Measurements from ENCODE around the gene KRT31.
"Not testable (repeated sequence)": the region's sequence is repeated elsewhere in the genome, so short reads cannot be mapped to it uniquely, and the experiment has no call there.

Gene KRT31

GRCh38 chr17:41417127-41417526 lies 19.7 kb upstream of the KRT31 start:
- no peak for DNase-seq

- DNase-seq: no peak
Measured at GRCh38 chr17:41416479-41416878, 19.1 kb upstream of the KRT31 start.

- no peak for DNase-seq
Measured at GRCh38 chr17:41415833-41416335, 18.5 kb upstream of the KRT31 start.

- DNase-seq: no peak
Measured at GRCh38 chr17:41415411-41415810, 18.0 kb upstream of the KRT31 start.

- DNase-seq: no peak
Measured at GRCh38 chr17:41413982-41414381, 16.6 kb upstream of the KRT31 start.

- peak; percentile 97 for DNase-seq
Measured at GRCh38 chr17:41413353-41413957, 16.0 kb upstream of the KRT31 start.

- no peak for DNase-seq
Measured at GRCh38 chr17:41411072-41411840, 13.8 kb upstream of the KRT31 start.

GRCh38 chr17:41407226-41407625 lies 9.8 kb upstream of the KRT31 start:
- no peak for DNase-seq

GRCh38 chr17:41406205-41406604 lies 8.8 kb upstream of the KRT31 start:
- DNase-seq: peak; percentile 27

- DNase-seq: peak; percentile 95
Measured at GRCh38 chr17:41404024-41404671, 6.7 kb upstream of the KRT31 start.

- DNase-seq: no peak
Measured at GRCh38 chr17:41403404-41404023, 6.1 kb upstream of the KRT31 start.

- no peak for DNase-seq
Measured at GRCh38 chr17:41402161-41402560, 4.8 kb upstream of the KRT31 start.

- no peak for DNase-seq
Measured at GRCh38 chr17:41396340-41396739, 1.1 kb downstream of the KRT31 start.

- DNase-seq: no peak
Measured at GRCh38 chr17:41395611-41396010, 1.8 kb downstream of the KRT31 start.

GRCh38 chr17:41395044-41395443 lies 2.4 kb downstream of the KRT31 start:
- DNase-seq: not testable (repeated sequence)

GRCh38 chr17:41394254-41394996 lies 3.0 kb downstream of the KRT31 start:
- DNase-seq: no peak

- DNase-seq: no peak
Measured at GRCh38 chr17:41393826-41394225, 3.6 kb downstream of the KRT31 start.

- no peak for DNase-seq
Measured at GRCh38 chr17:41393294-41393693, 4.1 kb downstream of the KRT31 start.

GRCh38 chr17:41392278-41392677 lies 5.1 kb downstream of the KRT31 start:
- no peak for DNase-seq

- no peak for DNase-seq
Measured at GRCh38 chr17:41391535-41391934, 5.9 kb downstream of the KRT31 start.

- DNase-seq: no peak
Measured at GRCh38 chr17:41390411-41390938, 6.9 kb downstream of the KRT31 start.

- DNase-seq: no peak
Measured at GRCh38 chr17:41387670-41388069, 9.7 kb downstream of the KRT31 start.

Measured in DMS79 (cell line).